ENCODE results near the gene C6orf62. TPM values are rescaled to one million over a fixed set of nuclear protein-coding genes. Genes with fewer than 3 reads are reported as not detected.

C6orf62 gene
- total RNA-seq (2021) (74.3 to 86.4 TPM (median 75.9 TPM) in 3 replicates), Bru-seq, nascent RNA (percentile 99 among the genes with signal in this experiment)
- long read RNA-seq, experiment 1, full-length matches to known transcripts = 22 of 43 reads
- long read RNA-seq, experiment 1, partial matches to known transcripts = 8 of 43 reads
- long read RNA-seq, experiment 1, other reads (novel, unspliced or antisense) = 13 of 43 reads
- long read RNA-seq, experiment 2, full-length matches to known transcripts = 45 of 102 reads
- long read RNA-seq, experiment 2, partial matches to known transcripts = 13 of 102 reads
- long read RNA-seq, experiment 2, other reads (novel, unspliced or antisense) = 44 of 102 reads
- long read RNA-seq, experiment 3 = 0 reads

GRCh38 chr6:24719125-24719971 lies at the start of gene C6orf62:
Gene C6orf62 (minus strand): TSS chr6:24719154. CDS start chr6:24718668, 486 bp downstream.
- ChIA-PET POLR2A (no interaction called here), CTCF (interaction anchor here (0.5 to 0.6 kb wide), 2 partner anchors 286 to 301 kb away, joined by 3 read pairs; no protein-coding TSS in a partner anchor)
- Mint-ChIP-seq H3K4me1 (peaks cover 34% of the 10 kb centered on the region), H3K27me3 (ENCODE audit: low read depth) (no peaks in the 10 kb centered on the region; the same call in 1 of the 2 replicates), H3K9me3 (no peaks in the 10 kb centered on the region), H3K36me3 (peaks cover 49% of the 10 kb centered on the region), H3K27ac (peak within 1 kb of the TSS; percentile 100), H3K4me3 (peak within 1 kb of the TSS; percentile 99)
- no peak for DNase-seq (ENCODE audit: low spot score)
- TF ChIP-seq ZNF671 (CRISPR knock-in tag; IDR thresholded peaks at IDR 0.05) = no peak
- TF ChIP-seq NR1H2 (CRISPR knock-in tag; IDR thresholded peaks at IDR 0.05) = no peak
- TF ChIP-seq GRHL2 (CRISPR knock-in tag; IDR thresholded peaks at IDR 0.05; ENCODE audit: insufficient replicate concordance, severe bottlenecking) = no peak
- TF ChIP-seq CREB1 (CRISPR knock-in tag; IDR thresholded peaks at IDR 0.05) = no peak
- TF ChIP-seq MYBL2 (CRISPR knock-in tag; IDR thresholded peaks at IDR 0.05) = no peak
- TF ChIP-seq FOXJ3 (CRISPR knock-in tag; IDR thresholded peaks at IDR 0.05; ENCODE audit: borderline replicate concordance) = no peak
- no peak for TF ChIP-seq FOXK1 (CRISPR knock-in tag; IDR thresholded peaks at IDR 0.05)
- TF ChIP-seq USF2 (CRISPR knock-in tag; IDR thresholded peaks at IDR 0.05) = no peak
- TF ChIP-seq RORB (CRISPR knock-in tag; IDR thresholded peaks at IDR 0.05) = no peak
- TF ChIP-seq TP53 (CRISPR knock-in tag; IDR thresholded peaks at IDR 0.05) = no peak
- TF ChIP-seq EMX1 (CRISPR knock-in tag; IDR thresholded peaks at IDR 0.05) = no peak
- no peak for TF ChIP-seq TEAD1 (CRISPR knock-in tag; IDR thresholded peaks at IDR 0.05)
- ATAC-seq = no peak

GRCh38 chr6:24768361-24768760 lies 49.4 kb upstream of the C6orf62 start:
- Mint-ChIP-seq H3K9me3 (peaks cover 4% of the 10 kb centered on the region), H3K4me3 (no peak overlapping the region), H3K36me3 (no peaks in the 10 kb centered on the region), H3K27ac (no peak overlapping the region), H3K27me3 (ENCODE audit: low read depth) (no peaks in the 10 kb centered on the region; the same call in 1 of the 2 replicates), H3K4me1 (no peaks in the 10 kb centered on the region)
- TF ChIP-seq ZSCAN18 (CRISPR knock-in tag; IDR thresholded peaks at IDR 0.05) (no peak), USF1 (CRISPR knock-in tag; IDR thresholded peaks at IDR 0.05) (no peak), ZNF396 (CRISPR knock-in tag; IDR thresholded peaks at IDR 0.05; ENCODE audit: borderline replicate concordance) (no peak), ATF3 (CRISPR knock-in tag; conservative IDR thresholded peaks at IDR 0.05) (no peak), E2F1 (CRISPR knock-in tag; IDR thresholded peaks at IDR 0.05) (no peak)
- ChIA-PET POLR2A (no interaction called here), CTCF (no interaction called here)
- no peak for ATAC-seq
- DNase-seq (ENCODE audit: low spot score) = no peak
